PFSK-1 (cell line): Measurements from ENCODE around the gene PPFIBP1.

Experiments
- FOXP2 ChIP-seq: optimal IDR thresholded peaks from 2 replicates; pipeline ENCODE3; 2011; ENCODE audit warnings: borderline replicate concordance, control low read depth, inconsistent platforms; ENCODE audit not compliant: insufficient read depth; ENCODE audit errors: extremely low read length, extremely low read depth
- POLR2AphosphoS5 ChIP-seq: IDR thresholded peaks from 2 replicates; pipeline ENCODE4 v1.6.1; 2012; ENCODE audit warnings: low read depth, mild to moderate bottlenecking, control low read depth, low read length, moderate library complexity
- SIN3A ChIP-seq: IDR thresholded peaks from 2 replicates; pipeline ENCODE4 v1.6.1; 2012; ENCODE audit warnings: mild to moderate bottlenecking, low read length, moderate library complexity, borderline replicate concordance; ENCODE audit not compliant: insufficient read depth
- TAF1 ChIP-seq: IDR thresholded peaks from 2 replicates; pipeline ENCODE4 v1.6.1; 2012; ENCODE audit warnings: low read length, control low read depth, borderline replicate concordance; ENCODE audit not compliant: insufficient read depth
- TF ChIP-seq, protein P1 (sequence below), 2 experiments: IDR thresholded peaks; 2 replicates each; pipeline versions ENCODE4 v1.6.1 to v1.8.0; 2011 to 2012; ENCODE audit warnings: low read depth in 2 of 2, low read length in 2 of 2, control low read depth in 1 of 2, inconsistent platforms in 1 of 2, mild to moderate bottlenecking in 1 of 2, moderate library complexity in 1 of 2; ENCODE audit not compliant: insufficient read depth in 1 of 2

DNA sequence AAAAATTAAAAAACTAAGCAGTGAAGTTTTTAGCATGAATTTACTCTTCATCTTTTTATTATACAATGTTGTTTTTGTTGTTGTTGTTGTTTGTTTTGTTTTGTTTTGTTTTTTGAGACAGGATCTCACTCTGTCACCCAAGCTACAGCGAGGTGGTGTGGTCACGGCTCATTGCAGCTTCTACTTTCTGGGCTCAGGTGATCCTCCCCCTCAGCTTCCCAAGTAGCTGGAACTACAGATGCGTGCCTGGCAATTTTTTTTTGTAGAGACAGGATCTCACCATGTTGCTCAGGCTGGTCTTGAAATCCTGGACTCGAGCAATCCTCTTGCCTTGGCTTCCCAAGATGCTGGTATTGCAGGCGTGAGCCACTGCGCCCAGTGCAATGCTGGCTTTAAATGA lies 11.3 kb downstream of the PPFIBP1 start:
- no peak for TF ChIP-seq POLR2AphosphoS5
- TF ChIP-seq, protein P1, sequence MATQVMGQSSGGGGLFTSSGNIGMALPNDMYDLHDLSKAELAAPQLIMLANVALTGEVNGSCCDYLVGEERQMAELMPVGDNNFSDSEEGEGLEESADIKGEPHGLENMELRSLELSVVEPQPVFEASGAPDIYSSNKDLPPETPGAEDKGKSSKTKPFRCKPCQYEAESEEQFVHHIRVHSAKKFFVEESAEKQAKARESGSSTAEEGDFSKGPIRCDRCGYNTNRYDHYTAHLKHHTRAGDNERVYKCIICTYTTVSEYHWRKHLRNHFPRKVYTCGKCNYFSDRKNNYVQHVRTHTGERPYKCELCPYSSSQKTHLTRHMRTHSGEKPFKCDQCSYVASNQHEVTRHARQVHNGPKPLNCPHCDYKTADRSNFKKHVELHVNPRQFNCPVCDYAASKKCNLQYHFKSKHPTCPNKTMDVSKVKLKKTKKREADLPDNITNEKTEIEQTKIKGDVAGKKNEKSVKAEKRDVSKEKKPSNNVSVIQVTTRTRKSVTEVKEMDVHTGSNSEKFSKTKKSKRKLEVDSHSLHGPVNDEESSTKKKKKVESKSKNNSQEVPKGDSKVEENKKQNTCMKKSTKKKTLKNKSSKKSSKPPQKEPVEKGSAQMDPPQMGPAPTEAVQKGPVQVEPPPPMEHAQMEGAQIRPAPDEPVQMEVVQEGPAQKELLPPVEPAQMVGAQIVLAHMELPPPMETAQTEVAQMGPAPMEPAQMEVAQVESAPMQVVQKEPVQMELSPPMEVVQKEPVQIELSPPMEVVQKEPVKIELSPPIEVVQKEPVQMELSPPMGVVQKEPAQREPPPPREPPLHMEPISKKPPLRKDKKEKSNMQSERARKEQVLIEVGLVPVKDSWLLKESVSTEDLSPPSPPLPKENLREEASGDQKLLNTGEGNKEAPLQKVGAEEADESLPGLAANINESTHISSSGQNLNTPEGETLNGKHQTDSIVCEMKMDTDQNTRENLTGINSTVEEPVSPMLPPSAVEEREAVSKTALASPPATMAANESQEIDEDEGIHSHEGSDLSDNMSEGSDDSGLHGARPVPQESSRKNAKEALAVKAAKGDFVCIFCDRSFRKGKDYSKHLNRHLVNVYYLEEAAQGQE (IDR thresholded peaks at IDR 0.05; ENCODE audit: insufficient read depth in 1 of 2, low read depth in 2 of 2, low read length in 2 of 2), result no peak
- no peak for TF ChIP-seq TAF1
- no peak for TF ChIP-seq SIN3A
- TF ChIP-seq FOXP2, result no peak
